ENCODE results near the gene ZBTB20.

GRCh38 chr3:114307222-114307830 lies 839.8 kb downstream of the ZBTB20 start:
- TF ChIP-seq CTCF (IDR thresholded peaks at IDR 0.05) (no peak), EP300 (IDR thresholded peaks at IDR 0.05) (no peak), POLR2A (IDR thresholded peaks at IDR 0.05) (no peak), POLR2AphosphoS5 (IDR thresholded peaks at IDR 0.05) (no peak)

All from stomach (tissue), 4 donors.